AG09309 (cell line): ENCODE results near the gene GLI3.

Source experiments
- DNase-seq: peaks from one replicate; pipeline ENCODE4 v3.0.0-alpha.2; 2010; ENCODE audit warnings: low read depth
- H3K4me3 ChIP-seq: 2 replicates; pipeline ENCODE4 v1.5.1; 2011; ENCODE audit warnings: mild to moderate bottlenecking, low read depth, low read length, moderate library complexity; ENCODE audit not compliant: control insufficient read depth
- CTCF ChIP-seq: IDR thresholded peaks from 2 replicates; pipeline ENCODE4 v1.5.1; 2011; ENCODE audit warnings: mild to moderate bottlenecking, low read depth, low read length, inconsistent platforms; ENCODE audit not compliant: insufficient read depth, control insufficient read depth; ENCODE audit errors: missing control alignments

Gene GLI3

GRCh38 chr7:42269161-42269560, 32.2 kb upstream of the GLI3 start:
- no peak overlapping the region for H3K4me3 ChIP-seq
- no peak for DNase-seq
- TF ChIP-seq CTCF: no peak

- no peak overlapping the region for H3K4me3 ChIP-seq
- no peak for TF ChIP-seq CTCF
- no peak for DNase-seq
These were observed 27.7 kb upstream of the GLI3 start for GRCh38 chr7:42264702-42265101.

GRCh38 chr7:42263971-42264370, 27.0 kb upstream of the GLI3 start:
- DNase-seq: no peak
- TF ChIP-seq CTCF: no peak
- H3K4me3 ChIP-seq: no peak overlapping the region

GRCh38 chr7:42262964-42263363, 26.0 kb upstream of the GLI3 start:
- H3K4me3 ChIP-seq: no peak overlapping the region
- DNase-seq: no peak
- TF ChIP-seq CTCF: no peak

GRCh38 chr7:42254217-42254616, 17.2 kb upstream of the GLI3 start:
- TF ChIP-seq CTCF: no peak
- H3K4me3 ChIP-seq: no peak overlapping the region
- no peak for DNase-seq

- no peak for TF ChIP-seq CTCF
- DNase-seq: no peak
- H3K4me3 ChIP-seq: no peak overlapping the region
These were observed 16.3 kb upstream of the GLI3 start for GRCh38 chr7:42253316-42253715.

GRCh38 chr7:42250411-42250810, 13.4 kb upstream of the GLI3 start:
- TF ChIP-seq CTCF: no peak
- DNase-seq: no peak
- H3K4me3 ChIP-seq: no peak overlapping the region
